ENCODE results near the gene SOHLH2.

Gene SOHLH2, protein sequence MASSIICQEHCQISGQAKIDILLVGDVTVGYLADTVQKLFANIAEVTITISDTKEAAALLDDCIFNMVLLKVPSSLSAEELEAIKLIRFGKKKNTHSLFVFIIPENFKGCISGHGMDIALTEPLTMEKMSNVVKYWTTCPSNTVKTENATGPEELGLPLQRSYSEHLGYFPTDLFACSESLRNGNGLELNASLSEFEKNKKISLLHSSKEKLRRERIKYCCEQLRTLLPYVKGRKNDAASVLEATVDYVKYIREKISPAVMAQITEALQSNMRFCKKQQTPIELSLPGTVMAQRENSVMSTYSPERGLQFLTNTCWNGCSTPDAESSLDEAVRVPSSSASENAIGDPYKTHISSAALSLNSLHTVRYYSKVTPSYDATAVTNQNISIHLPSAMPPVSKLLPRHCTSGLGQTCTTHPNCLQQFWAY

GRCh38 chr13:36214163-36214921, at the start of gene SOHLH2:
TSS of gene SOHLH2 (minus strand) at chr13:36214556. CDS start at chr13:36214526, 30 bp downstream.
- no peak for DNase-seq

DNA sequence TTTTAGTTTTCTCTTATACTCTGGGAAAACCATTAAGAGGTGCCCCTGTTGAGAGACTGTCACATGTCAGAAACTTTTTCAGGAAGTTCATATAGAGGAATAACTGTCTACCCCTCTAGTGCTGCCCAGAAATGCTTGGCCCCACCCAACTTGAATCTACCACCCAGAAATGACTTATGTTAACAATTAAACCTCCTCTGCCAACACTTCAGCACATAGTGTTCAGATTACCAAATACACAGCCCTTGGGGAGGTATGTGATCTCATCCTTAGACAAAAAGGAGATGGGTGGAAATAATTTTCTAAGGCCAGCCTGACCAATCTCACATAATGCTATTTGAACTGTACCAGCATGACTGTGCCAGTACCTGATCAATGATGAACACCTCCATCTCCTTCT, 47.6 kb upstream of the SOHLH2 start:
- DNase-seq = no peak

DNA sequence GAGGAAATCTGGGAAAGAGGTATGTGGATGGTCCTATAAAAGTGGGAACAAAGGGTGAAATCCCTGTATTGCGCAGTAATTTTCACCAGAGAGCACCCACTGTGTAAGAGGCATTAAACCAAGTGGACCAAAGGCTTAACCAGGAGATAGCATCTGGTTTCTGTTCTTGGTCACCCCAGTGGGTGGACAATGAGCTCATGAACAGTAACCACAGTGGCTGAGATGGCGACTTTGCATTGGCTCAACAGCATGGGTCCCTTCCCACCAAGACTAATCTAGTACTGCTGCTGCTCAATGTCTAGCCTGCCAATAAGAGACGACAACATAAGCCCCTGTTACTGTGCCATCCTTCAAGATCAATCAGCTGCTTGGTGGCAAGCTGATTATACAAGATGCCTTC, 46.7 kb upstream of the SOHLH2 start:
- DNase-seq = no peak

GRCh38 chr13:36259361-36260137, 45.2 kb upstream of the SOHLH2 start:
- DNase-seq = no peak

DNA sequence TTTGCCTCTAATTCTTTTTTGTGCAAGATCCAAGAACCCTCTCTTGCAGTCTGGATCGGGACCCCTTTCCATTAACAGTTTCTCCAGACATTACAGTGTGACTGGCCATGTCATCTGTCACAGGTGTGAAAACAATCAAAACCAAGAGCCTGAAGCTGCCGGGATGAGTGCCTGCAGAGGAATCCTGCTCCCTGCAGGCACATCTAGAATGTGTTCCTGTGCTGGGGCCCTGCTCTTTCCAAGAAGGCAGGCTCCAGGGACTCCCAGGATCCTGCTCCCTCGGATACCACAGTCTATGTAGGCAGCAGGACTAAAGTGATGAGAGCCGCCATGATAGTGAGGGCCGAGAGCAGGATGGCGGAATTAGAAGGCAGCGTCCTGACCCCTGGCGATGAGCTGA, 44.5 kb upstream of the SOHLH2 start:
- no peak for DNase-seq

GRCh38 chr13:36251526-36251925, 37.2 kb upstream of the SOHLH2 start:
- no peak for DNase-seq

- DNase-seq = no peak
Measured at GRCh38 chr13:36251017-36251416, 36.7 kb upstream of the SOHLH2 start.

DNA sequence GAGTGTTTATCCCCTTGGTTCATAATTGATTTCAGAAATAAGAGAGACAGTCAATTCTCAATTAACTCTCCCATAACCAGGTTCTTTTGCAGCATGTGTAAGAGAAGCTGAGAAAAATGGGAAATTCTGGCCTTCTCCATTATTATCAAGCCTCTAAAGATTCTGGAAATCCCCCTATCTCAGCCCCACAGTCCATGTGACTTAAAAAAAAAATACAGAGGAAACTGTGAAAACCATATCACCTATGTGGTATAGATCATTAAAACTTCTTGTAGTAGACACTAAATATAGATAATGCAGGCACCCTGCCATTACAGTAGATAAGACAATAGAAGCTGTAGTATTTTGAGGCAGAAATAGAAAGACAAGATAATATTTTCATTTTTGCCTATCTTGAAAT, 34.3 kb upstream of the SOHLH2 start:
- no peak for DNase-seq

DNA sequence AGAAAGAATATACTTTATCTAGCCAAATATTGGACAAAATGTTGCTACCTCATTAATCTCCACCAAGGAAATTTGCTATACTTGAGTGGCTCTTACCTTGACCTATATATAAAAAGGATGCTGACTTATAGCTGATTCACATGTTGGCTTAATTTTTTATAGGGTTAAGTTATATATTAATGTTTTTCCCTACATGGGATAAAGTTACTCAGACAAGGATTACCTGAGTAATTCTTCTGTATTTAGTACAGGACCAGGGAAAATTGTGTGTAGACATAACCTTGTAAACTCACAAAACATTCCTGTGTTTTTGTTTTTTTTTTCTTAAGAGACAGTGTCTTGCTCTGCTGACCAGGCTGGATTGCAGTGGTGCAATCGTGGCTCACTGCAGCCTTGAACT, 30.6 kb upstream of the SOHLH2 start:
- DNase-seq = no peak

DNA sequence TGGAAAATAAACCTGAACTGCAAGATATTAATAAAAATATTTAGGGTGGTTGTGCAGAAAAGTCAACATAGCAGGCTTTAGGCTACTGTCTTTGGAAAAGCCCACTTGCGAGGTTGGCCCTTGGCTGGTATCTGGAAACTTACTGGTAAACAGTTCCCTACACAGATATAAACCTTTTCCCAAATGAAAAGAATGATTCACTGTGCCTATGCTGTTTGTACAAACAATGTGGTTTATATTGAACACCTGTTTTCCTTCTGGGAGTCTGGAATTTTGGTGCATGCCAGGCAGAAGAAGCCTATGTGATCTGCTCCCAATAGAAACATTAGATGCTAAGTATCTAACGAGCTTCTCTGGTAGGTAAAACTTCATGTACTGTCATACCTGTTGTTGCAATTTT, 29.7 kb upstream of the SOHLH2 start:
- no peak for DNase-seq

DNA sequence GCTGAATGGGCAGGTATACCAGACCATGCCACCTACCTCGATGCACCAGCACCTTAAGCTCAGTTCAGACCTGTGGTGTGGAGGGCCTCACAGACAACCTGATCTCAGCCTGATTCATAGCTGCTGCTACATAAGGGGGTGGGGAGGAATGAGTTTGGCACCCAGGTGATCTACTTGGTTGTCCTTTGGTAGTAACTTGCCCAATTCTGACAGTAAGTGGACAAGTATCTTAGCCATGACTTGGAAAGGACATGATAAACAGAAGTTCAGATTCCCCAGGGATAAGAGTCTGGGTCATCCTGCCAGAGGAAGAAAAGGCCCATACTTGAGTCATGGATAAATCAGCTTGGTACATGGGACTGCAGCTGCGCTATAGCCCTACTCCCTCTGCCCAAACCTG, 28.4 kb upstream of the SOHLH2 start:
- DNase-seq = no peak

GRCh38 chr13:36231236-36231635, 16.9 kb upstream of the SOHLH2 start:
- no peak for DNase-seq

- no peak for DNase-seq
Measured at GRCh38 chr13:36224730-36225129, 10.4 kb upstream of the SOHLH2 start.

GRCh38 chr13:36219883-36220282, 5.5 kb upstream of the SOHLH2 start:
- no peak for DNase-seq

DNA sequence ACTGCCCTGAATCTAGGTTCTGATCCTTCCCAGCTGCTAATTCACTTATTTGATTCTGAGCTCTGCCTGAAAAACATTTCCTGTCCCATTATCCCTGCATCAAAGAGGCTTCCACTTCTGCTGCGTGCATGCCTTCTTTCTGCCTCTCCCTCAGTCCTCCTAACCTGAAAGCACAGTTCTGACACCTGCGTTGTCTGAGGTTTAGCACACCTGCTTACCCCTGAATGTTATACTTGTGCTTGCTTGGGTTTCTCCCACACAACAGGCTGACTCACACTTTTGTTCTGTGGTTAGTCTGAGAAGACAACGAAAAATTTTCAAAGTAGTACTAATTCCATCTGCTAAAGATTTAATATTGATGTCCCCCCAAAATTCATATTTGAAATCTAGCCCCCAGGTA, 3.1 kb upstream of the SOHLH2 start:
- DNase-seq = no peak

- DNase-seq = no peak
Measured at GRCh38 chr13:36212789-36213188, 1.6 kb downstream of the SOHLH2 start.

- no peak for DNase-seq
Measured at GRCh38 chr13:36211567-36211966, 2.8 kb downstream of the SOHLH2 start.

DNA sequence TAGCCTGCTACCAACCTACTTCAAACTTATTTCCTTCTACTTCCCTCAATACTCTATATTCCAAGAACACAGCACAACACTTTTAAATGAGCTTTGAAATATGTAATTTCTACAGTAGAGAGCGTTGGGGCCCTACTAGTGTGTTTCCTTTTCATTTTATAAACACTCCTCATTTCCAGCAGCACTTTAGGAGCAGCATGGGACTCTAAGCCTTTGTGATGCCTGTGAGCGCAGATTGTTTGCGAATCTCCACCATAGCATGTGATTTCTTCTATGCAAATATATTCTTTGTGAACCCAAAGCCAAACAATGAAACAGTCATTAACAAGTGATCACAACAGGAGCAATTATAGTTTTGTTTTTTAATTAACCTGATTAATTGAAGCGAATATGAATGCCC, 3.6 kb downstream of the SOHLH2 start:
- no peak for DNase-seq

DNA sequence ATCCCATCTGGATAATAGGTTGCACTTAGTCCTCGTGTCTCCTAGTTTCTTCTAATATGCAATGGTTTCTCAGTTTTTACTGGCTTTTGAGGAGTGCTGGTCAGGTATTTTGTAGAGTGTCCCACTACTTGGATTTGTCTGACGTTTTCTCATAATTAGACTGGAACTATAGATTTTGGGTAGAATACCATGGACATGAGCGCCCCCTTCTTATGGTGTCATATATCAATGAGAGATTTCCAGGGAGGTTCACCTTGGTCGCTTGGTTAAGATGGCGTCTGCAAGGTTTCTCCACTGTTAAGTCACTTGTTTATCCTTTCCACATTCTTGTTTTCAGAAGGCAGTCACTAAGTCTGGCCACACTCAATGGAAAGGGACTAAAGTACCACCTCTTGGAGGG, 6.7 kb downstream of the SOHLH2 start:
- no peak for DNase-seq

DNA sequence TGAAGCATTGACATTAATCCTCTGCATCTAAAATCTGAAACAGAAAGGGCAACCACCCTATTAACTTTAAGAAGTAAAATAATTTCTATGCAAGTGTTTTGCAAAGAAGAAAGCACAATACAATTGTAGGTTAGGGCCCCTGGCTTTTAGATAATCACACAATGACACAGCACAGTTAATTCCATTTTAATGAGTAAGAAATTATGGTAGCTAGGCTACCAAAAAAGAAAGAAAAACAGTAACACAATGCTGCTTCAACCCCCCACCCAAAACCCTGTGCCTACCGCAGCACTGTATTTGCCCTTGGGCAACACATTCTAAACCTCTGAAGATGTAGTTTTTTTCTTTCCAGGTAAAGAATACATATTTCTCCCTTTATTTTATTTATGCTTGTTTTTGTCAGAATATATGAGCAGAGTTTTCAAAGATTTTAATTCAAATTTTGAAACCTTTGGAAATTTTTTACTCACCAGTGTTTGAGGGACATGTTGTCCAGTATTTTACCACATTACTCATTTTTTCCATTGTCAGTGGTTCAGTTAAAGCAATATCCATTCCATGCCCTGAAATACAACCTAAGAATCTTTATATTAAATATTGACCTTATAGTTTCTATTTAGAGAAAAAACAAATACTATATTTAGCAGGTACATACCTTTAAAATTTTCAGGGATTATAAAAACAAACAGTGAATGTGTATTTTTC, 21.1 kb downstream of the SOHLH2 start:
- no peak for DNase-seq

- no peak for DNase-seq
Measured at GRCh38 chr13:36192166-36192565, 22.2 kb downstream of the SOHLH2 start.

DNA sequence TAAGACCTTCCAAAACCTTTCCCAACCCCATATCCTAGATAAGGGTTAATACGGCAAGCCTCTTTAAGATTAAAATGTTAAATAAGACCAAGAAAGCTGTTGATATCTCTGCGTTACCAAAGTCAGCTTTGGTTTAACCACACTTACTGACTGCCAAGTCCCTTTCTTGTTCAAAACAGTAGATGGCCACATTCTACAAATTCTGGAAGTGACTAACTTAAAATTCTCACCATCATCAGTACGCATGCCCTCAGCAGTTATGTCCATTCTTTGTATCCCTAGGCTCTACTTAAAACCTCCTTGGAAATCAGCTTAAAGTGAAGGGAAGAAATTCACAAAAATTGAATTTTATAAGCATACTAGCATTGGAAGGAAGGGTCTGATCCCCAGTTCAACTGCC, 23.6 kb downstream of the SOHLH2 start:
- no peak for DNase-seq

DNA sequence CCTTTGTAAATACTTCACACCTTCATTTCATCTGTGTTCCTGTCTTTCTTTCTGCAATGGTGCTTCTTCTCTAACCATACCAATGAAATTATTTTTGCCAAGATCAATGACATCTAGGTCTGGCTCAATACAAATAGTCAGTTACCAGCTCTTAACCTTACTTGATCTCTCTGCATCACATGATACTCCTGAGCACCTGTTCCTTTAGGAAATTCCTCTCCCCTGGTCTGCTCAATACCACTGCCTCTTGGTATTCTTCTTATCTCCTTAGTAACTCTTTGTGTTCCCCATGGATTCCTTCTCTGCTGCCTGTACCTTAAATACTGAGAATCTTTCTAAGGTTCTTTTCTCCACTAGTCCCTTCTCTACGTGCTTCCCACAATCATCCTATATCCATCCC, 25.9 kb downstream of the SOHLH2 start:
- no peak for DNase-seq
